HUDEP-2 (cell line): ENCODE data around the gene DOCK2.

ENCODE experiments used
- DNase-seq, 76 experiments: peaks; one replicate each; lab custom pipeline; 2025; ENCODE audit not compliant: unreplicated experiment in 76 of 76; lab: John Stamatoyannopoulos, UW

DOCK2 gene

DNA sequence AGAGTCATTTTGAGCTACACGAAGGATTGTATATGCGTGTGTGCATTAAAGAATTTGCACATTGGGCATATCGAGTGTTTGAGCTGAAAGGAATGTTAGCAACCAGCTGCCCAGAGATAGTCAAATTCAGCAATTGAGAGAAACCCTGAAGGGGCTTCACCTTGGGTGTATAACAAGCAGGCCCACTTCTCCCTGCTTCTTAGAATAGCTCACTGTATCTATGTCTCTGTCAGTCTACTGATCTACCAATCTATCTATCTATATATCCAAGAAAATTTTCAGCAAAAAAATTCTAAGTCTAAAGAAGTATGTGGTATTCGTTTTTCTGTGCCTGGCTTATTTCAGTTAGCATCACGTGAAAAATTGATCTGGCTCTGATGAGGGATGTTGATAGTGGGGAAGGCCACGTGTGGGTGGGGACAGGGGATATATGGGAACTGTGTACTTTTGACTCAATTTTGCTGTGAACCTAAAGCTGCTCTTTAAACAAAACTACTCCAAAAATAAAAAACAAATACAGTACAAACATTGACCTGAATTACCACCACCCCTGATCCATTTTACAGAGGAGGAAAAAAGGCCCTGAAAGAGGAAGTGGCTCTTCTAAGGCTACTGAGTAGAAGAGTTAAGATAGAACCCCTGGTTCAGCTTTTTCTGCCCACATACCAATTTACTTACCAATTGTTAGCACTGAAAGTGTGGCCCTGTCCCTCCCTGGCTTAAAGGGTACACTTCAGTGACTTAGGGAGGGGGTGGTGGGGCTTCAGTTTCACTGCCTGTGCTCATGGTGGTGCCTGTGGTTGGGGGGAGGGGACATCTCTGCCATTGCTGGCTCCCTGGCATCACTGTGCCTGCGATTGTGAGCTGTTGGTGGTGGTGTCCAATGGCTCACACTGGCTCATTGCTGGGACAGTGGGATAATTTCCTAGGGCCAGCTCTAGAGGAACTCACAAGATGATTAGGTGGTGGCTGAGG is 141.8 kb downstream of the DOCK2 start:
- peak in 11 of 76 experiments; percentile 4 to 34 (median 17) for DNase-seq

DNA sequence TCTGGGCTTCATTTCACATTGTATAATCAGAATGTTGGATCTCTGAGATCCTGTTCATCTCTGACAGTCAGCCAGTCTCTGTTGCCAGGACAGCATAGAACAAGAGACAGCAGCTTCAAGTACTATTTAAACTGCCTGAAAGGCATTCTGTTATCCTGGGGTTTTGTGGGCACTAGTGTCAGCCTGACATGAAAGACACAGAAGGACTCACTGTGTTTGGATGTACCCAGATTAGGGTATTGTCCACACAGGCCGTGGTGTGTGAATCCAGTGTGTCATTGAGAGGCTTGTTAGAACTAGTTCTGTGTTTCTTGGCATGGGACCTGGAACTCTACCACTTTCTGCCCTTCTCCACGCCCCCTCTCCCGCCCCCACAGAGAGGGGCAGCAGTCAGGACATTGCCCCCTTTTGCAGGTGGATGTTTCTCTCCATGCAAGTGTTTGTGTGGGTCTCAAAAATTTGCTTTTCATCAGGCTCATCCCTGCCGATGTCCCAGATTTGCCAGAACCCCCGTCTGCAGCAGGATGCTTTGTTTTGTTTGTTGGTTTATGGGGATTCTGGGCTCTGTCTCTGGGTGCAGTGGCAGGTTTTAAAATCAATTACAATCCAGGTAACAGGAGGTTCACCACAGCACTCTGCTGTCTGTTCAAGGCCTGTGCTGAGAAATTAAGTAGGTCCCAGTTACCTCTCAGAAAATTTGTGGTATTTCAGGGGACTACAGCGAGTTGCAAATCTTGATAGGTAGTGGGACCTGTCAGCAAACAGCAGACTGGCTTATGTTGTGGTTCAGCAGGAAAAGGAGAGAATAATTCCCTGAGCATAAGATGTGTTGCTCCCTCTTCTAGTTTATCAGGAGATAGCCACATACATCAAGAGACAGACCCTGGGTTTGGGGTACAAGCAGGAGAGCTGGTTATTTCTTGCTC is 144.6 kb downstream of the DOCK2 start:
- DNase-seq, result no peak

DNA sequence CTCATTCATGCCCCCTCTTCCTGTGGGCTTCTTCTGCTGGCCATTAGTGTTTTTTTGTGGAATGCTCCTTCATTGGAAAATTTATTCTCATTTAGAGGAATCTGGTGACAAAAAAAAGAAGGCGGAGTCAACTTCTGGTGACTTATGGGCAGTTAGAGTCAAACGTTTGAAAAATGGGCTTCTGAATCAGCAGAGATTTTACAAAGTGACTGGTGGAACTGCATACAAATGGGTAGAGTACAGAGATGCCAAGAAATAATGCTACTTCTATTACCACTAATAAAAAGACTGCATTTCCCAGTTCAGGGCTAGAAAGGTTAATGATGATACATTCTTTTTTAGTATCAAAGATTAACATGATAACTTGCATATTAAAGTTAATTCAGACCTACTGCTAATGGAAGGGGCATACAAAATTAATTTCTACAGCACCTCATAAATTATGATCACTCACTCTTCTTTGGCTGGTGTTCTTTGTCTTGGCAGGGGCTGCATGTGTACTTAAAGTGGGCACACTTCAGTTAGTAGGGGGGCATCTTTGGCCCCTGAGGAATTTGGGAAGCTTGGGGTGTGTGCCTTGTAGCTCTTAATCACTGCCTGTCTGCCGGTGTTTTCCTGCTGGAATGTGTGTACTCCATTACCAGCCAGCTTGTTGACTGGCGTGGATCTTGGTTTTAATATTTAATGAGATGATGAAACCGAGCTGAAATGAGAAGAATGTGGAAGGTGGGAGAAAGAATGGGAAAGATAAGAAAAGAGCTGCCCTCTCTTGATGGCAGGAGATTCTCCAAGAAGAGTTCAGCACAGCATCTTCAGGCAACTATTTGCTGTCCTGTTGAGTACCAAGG is 148.9 kb downstream of the DOCK2 start:
- DNase-seq, result no peak

DNA sequence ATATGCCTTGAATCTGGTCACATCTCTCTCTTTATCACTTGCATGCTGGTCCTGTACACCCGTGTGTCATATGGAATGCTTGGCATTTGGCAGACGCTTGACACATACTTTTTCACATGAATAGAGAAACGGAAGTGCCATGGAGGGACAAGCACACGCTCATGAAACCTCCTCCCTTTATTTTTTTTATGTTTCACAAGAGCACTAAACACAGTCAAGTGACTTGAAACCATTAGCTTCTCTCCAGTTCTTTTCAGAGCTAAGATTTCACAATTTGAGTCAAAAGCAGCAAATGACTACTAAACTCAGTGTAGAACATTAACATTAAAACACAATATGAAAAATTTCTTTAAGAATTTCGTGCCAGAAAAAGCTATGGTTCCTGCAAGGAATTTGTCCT is 151.1 kb downstream of the DOCK2 start:
- no peak for DNase-seq

DNA sequence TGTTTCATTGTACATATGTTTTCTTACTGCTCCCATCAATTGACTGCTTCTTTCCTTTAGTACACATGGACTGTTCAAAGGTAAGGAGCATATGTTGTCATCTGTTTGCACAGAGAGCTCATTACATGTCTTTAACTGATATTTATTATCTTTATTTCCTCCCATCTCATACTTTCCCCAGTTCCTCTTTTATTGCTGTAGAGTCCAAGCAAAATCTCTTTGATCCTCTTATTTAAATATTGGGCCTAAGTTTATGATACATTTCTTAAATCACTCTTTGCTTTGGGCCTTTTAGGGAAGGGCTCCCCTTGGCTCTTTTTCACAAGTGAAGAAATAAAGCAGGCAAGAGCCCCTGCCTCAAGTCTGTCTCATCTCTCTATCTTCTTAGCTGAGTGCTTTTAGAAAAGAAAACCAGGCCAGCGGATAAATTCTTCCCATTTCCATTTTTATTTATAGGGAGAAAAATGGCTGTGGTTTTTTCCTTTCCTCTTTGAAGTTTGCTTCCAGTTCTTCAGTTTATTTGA is 152.4 kb downstream of the DOCK2 start:
- DNase-seq, result no peak

DNA sequence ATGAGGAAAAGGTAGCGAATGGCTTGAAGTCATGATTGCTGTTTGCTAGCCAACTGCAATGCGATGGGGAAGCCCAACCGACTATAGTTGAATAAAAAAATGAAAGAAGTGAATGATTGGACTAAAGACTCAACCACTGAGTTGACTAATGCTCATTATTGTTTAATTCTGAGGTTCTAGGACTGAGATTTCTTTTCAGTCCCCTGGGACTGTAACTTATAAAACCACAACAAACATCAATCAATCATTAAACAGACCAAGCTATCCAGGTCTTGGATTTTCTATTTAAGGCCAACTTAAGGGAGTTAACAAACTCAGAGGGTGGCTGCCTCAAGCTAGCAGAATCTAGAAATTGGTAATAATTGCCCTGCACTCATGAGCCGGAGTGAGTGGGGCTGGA is 154.2 kb downstream of the DOCK2 start:
- DNase-seq, result no peak

DNA sequence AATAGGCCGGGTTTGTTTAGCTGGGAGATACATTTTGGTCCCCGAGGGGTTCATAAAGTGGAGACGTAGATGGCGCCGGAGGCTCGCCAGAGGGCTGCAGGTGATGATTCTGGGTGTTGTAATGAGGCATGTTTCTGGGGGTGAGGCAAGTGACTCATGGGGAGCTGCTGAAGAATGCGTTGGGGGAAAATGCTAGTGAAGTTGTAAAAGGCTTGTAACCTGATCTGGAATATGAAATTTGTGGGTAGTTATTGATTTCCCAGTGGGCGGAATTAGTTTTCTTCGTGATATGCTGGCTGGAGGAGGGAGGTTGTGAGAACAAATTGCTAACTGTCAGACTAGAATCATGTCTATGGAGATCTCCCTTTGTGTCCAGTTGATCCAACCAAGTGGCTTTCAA is 158.3 kb downstream of the DOCK2 start:
- no peak for DNase-seq

DNA sequence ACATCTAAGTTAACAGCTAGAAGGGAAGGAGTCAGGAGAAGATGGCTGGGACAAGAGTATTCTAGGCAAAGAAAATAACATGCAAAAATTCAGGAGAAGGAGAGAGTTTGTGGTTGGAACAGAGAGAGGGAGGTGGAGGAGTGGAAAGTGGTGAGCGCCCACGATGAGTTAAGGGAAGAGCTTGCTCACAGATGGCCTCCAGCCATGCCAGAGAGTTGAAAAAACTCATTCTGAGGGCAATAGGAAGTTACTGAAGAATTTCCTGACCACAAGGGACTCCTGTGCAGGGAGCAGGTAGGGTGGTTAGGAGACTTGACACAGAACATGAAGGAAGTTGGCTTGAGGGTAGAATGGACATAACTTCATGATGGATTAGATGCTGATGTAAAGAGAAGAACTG is 159.7 kb downstream of the DOCK2 start:
- no peak for DNase-seq

DNA sequence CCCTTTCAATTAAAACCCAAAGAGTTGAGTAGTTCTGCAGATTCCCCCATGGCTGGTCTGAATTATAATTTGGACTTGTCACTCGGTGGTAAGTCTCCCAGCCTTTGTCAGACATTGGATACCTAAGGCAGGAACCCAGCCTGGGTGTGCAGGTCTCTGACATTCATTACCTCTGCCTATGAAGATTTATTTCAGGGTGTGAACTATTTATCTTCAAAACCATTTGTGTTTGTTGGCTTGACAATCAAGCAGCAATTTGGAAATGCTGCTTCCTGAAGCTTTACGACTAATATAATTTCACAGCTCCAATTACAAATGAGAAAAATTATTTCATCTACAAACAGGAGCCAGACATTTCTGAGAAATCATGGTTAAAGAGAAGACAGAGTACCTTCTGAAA is 160.5 kb downstream of the DOCK2 start:
- no peak for DNase-seq

DNA sequence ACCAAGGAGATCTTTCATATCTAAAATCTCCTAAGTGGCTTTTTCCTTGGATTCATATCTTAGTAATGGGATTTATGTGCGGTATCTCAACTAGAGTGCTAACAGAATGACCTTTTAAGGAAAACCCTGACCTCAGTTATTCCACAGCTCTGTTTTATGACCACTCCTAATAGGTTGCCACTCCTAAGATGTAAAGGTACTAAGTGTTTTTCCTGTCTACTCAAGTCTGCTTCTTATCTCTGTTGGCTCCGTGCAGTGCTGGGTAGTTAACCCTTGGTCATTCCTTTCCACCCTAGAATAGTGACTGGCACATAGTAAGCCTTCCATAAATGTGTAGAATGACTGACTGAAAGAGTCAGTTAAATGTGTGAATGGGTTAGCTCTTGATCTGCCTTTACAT is 161.4 kb downstream of the DOCK2 start:
- DNase-seq, result peak in 1 of 76 experiments; percentile 9

DNA sequence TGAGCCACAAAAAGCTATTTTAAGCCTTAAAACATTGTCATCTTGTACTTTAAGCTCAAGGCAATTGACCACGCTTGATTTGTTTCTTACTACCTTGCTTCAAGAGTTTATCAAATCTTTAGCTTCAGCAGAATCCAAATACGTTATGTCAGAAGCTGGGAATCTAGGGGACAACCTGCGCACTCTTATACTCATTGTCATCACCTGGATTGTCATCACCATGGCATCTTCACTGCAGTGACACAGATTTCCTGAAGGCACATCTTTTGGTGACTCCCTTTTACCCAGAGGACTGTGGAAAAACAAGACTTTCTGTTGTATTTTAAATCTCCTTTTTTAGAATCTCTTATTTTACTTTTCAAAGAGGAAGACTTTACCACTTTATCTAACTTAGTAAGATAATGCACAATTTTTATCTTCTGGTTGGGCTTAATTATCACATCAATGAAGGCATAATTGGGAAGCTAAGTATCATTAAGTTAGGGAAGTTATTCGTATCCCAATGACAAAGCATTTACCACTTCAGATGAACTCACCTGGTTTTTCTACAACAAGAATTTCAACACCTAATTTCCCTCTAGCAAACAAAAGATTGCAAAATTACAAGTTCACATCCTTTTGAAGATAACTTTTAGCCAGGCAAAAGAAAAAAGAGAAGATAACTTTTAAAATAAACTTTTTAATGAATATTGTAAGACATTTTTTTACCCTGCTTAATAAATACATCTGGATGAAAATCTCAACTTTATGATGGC is 162.0 kb downstream of the DOCK2 start:
- DNase-seq, result no peak

DNA sequence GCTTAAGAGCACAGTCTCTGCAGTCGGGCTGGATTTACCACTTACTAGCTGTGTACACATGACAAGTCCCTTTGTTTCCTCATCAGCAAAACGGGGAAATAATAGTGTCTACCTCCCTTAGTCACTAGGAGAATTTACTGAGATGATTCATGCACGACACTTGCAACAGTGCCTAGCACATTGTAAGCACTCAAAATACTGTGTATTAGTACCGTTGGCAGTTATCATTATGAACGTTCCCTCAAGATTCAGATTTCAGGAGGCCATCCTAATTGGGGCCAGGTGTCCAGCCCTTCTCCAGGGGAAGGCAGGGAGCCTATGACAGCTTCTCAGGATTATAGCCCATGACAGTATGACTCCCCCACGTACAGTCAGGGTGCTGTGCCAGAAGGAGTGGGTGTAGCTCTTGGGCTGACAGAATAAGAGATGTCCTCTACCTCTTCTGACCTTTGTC is 164.3 kb downstream of the DOCK2 start:
- peak in 24 of 76 experiments; percentile 3 to 52 (median 20) for DNase-seq

DNA sequence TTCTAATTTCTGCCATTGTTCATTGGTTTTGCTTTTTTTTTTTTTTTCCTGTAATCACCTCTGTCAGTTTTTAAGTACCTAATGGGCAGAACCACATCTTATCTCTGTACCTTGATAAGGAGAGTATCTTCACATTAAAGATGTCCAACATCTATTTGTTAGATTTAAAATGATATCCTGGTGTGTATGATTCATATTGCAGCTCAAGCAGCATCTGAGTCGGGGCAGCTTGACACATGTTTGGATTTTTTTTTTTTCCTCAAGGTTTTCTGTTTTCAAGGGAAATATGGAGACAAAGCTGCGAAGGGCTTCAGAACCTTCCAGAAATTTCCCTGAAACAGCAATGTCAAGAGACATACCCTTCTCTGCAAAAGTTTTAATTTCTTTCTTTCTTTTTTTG is 164.7 kb downstream of the DOCK2 start:
- no peak for DNase-seq

DNA sequence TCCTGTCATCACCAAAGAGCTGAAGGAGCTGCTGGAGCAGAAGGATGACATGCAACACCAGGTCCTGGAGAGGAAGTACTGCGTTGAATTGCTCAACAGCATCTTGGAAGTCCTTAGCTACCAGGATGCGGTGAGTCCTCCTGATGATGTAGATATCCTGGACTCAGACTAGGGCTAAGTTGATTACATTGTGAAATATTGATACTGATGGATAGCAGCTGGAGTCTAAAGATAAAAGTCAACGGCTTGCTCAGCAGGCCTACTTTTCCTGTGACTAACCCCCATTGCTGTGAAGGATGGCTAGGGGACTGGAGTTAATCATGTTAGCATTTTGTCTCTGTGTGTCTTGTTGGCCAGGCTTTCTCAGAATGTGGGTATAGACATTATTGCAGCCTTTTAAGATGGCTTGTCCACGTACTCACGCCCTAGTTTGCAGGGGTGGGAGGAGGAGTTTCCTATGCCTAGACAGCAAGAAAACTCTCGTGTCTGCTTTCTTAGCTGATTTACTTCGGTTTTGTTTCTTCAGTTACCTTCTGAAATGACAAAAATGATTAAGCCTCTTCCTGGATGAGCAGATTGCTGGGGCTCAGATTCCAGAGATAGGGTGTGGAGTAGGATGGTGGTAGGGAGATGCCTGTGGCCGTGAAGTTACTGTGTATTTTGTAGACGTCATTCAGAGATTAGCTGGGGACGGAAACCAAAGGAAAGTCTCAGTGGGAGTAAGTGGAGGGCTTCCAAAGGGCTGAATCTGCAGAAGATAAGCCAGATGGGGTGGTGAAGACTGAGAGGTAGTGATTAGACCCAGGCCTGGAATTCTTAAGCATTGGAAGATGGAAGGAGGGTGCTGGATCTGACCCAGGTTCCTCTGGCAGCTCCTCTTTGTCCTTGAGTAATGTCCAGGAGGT is 166.3 kb downstream of the DOCK2 start:
- peak in 50 of 76 experiments; percentile 1 to 84 (median 44) for DNase-seq

DNA sequence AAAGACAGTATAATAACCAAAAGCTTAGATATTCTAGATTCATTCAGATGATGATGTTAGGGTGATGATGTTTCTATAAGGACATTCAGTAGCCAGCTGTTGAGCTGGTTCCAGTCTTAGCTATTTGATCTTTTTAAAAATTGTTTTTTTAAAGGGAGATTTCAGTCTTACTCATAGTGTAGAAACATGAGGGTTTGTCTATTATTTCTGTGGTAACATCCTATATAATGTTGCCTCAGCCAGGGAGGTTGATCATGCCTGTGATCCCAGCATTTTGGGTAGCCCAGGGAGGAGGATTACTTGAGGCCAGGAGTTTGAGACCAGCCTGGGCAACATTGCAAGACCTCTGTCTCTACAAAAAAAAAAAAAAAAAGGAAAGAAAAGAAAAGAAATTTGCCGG is 167.8 kb downstream of the DOCK2 start:
- DNase-seq, result no peak

DNA sequence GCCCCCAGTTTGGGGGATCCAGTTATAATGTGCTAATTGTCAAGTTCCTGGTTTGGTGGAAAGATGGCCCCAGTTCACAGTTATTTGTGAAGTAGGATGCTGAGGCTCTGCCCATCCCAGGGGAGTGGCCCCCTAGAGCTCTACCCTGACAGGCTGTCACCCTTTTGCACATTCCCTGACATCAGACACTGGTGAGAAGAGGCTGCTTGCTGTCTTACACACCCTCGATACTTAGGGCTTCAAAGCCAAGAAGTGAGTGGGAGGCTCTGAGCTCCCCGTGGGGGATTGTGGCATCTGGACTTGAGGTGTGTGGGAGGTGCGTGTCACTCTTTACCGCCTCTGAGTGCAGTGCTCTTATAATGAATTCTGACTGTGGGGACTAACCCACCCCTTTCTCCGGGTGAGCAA is 168.5 kb downstream of the DOCK2 start:
- peak in 16 of 76 experiments; percentile 2 to 66 (median 20) for DNase-seq

DNA sequence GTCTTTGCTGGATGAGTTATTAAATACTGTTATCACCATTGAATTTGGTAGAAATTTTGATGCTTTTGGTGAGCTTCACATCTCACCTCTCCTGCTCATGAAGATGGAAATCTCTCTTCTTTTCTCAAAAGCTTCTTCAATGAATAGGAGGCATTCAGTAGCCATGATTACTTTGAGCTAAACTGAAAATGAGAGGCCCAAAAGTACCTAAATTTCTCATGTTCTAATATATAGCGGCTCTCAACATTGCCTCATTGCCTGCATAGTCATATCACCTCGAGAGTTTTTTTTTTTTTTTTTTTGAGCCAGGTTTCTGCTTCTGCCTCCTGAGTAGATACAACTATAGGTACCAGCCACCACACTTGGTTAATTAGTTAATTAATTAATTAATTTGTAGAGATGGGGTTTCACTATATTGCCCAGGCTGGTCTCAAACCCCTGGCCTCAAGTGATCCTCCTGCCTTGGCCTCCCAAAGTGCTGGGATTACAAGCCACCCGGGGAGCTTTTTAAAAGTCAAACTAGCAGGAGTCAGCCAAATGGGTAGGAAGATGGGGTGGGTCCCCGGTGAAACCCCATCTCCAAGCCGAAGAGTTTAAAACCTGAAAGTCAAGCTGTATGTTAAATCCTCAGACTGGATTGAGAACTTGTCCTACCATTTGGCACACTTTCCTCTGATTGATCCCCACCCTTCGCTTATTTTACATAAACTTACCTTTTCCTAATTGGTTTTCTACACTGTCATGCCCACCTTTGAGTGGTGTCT is 169.0 kb downstream of the DOCK2 start:
- no peak for DNase-seq

DNA sequence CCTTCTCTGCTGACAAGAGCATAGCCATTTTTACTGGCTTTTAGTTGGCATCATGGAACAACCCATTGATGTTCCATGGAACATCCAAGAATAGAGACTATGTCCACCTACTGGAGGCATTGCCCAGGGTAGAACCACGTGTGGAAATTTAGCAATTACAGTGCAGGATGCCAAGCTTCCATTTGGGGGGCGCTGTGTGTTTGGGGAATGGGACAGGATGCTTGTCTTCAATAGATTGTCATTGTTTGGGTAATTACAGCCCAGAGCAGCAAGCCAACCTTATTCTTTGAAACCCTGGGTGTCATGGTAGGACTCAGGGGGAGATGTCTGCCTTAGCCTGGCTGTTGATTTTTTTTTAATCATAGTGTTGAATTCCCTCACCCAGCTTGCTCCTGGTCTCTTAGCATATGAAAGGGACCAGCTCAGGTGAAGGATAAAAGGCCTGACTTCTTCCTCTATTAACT is 171.1 kb downstream of the DOCK2 start:
- no peak for DNase-seq
